Peyer's patch (tissue), 4 donors: Measurements from ENCODE around the gene TAF11L13.
"Not testable (repeated sequence)": the region's sequence is repeated elsewhere in the genome, so short reads cannot be mapped to it uniquely, and the experiment has no call there.

Experiments used
- POLR2A ChIP-seq, 2 donors: fragments of 450-650 bp; IDR thresholded peaks; one replicate each; pipeline ENCODE4 v1.5.1; 2017; ENCODE audit warnings: antibody characterized with exemption in 2 of 2, mild to moderate bottlenecking in 2 of 2, moderate library complexity in 2 of 2
- TF ChIP-seq, protein P1 (sequence below), 6 experiments: fragments of 450-650 bp in 4 of 6; fragments of 200-600 bp in 2 of 6; sonication (generic) in 1 of 6; IDR thresholded peaks; one replicate each; pipeline ENCODE4 v1.5.1; 2017 to 2019; ENCODE audit warnings: antibody characterized with exemption in 6 of 6, mild to moderate bottlenecking in 3 of 6, moderate library complexity in 1 of 6

DNA sequence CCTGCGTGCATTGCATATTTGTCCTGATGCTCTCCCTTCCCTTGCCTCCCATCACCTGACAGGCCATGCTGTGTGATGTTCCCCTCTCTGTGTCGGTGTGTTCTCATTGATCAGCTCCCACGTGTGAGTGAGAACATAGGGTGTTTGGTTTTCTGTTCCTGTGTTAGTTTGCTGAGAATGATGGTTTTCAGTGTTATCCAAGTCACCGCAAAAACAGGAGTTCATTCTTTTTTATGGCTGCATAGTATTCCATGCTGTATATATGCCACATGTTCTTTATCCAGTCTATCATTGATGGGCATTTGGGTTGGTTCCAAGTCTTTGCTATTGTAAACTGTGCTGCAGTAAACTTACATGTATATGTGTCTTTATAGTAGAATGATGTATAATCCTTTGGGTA is 24.4 kb upstream of the TAF11L13 start:
- TF ChIP-seq, protein P1, sequence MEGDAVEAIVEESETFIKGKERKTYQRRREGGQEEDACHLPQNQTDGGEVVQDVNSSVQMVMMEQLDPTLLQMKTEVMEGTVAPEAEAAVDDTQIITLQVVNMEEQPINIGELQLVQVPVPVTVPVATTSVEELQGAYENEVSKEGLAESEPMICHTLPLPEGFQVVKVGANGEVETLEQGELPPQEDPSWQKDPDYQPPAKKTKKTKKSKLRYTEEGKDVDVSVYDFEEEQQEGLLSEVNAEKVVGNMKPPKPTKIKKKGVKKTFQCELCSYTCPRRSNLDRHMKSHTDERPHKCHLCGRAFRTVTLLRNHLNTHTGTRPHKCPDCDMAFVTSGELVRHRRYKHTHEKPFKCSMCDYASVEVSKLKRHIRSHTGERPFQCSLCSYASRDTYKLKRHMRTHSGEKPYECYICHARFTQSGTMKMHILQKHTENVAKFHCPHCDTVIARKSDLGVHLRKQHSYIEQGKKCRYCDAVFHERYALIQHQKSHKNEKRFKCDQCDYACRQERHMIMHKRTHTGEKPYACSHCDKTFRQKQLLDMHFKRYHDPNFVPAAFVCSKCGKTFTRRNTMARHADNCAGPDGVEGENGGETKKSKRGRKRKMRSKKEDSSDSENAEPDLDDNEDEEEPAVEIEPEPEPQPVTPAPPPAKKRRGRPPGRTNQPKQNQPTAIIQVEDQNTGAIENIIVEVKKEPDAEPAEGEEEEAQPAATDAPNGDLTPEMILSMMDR (IDR thresholded peaks at IDR 0.05) = not testable (repeated sequence)
- TF ChIP-seq POLR2A (IDR thresholded peaks at IDR 0.05) = not testable (repeated sequence)
